PC-9 (cell line): ENCODE results near the gene DHX38. TPM values are rescaled to one million over a fixed set of nuclear protein-coding genes. Genes with fewer than 3 reads are reported as not detected.
"Not testable (repeated sequence)": the region's sequence is repeated elsewhere in the genome, so short reads cannot be mapped to it uniquely, and the experiment has no call there.

ENCODE experiments used
- BruUV-seq: library from RNA; stranded (reverse); fragments of 400-500 nt; replicated peaks from 2 replicates; lab custom pipeline; 2021; lab: Mats Ljungman, UMichigan
- CTCF ChIA-PET: fragments of 300-600 bp; sonication (Branson Sonifier 250); formaldehyde crosslinking; loops from one replicate; lab custom pipeline; 2022; ENCODE audit warnings: antibody characterized with exemption; lab: Charles Lee
- POLR2A ChIA-PET: fragments of 300-600 bp; sonication (Branson Sonifier 250); formaldehyde crosslinking; loops from one replicate; lab custom pipeline; 2022; ENCODE audit warnings: antibody characterized with exemption; ENCODE audit not compliant: unreplicated experiment; lab: Charles Lee
- DNase-seq, 2 experiments: peaks; one replicate each; pipeline versions ENCODE4 v3.0.0 to v3.0.0-alpha.2; 2015 to 2022; ENCODE audit warnings: mixed read lengths in 1 of 2
- H2AFZ ChIP-seq: fragments of 200-600 bp; sonication (generic); 2 replicates; pipeline ENCODE4 v1.8.1; 2017; ENCODE audit warnings: antibody characterized with exemption
- H3F3A ChIP-seq: fragments of 200-600 bp; sonication (generic); 2 replicates; pipeline ENCODE4 v1.8.1; 2017; ENCODE audit warnings: antibody characterized with exemption, mild to moderate bottlenecking, low read depth; ENCODE audit not compliant: insufficient read depth
- H3K27ac ChIP-seq: fragments of 200-600 bp; sonication (generic); 2 replicates; pipeline ENCODE4 v1.6.1; 2016; ENCODE audit warnings: mixed run types
- H3K27me3 ChIP-seq: fragments of 200-600 bp; sonication (generic); 2 replicates; pipeline ENCODE4 v1.6.1; 2016; ENCODE audit warnings: low read depth, mixed run types; ENCODE audit not compliant: insufficient read depth
- H3K36me3 ChIP-seq: fragments of 200-600 bp; sonication (generic); 2 replicates; pipeline ENCODE4 v1.6.1; 2016; ENCODE audit warnings: low read depth, mixed run types
- H3K4me1 ChIP-seq: fragments of 200-600 bp; sonication (generic); replicated peaks from 2 replicates; pipeline ENCODE4 v1.6.1; 2016; ENCODE audit warnings: mixed run types; ENCODE audit not compliant: insufficient read depth
- H3K4me2 ChIP-seq: fragments of 200-600 bp; sonication (generic); 2 replicates; pipeline ENCODE4 v1.6.1; 2017; ENCODE audit warnings: mixed run types
- H3K4me3 ChIP-seq: fragments of 200-600 bp; sonication (generic); 2 replicates; pipeline ENCODE4 v1.6.1; 2016; ENCODE audit warnings: mixed run types
- H3K79me2 ChIP-seq: fragments of 200-600 bp; sonication (generic); 2 replicates; pipeline ENCODE4 v1.6.1; 2017; ENCODE audit warnings: low read depth, mixed run types
- H3K9me2 ChIP-seq: fragments of 200-600 bp; sonication (generic); 2 replicates; pipeline ENCODE4 v1.8.1; 2017; ENCODE audit warnings: mild to moderate bottlenecking; ENCODE audit not compliant: insufficient read depth
- H3K9me3 ChIP-seq: fragments of 200-600 bp; sonication (generic); 2 replicates; pipeline ENCODE4 v1.8.1; 2016; ENCODE audit warnings: low read depth; ENCODE audit not compliant: insufficient read depth
- H4K20me1 ChIP-seq: fragments of 200-600 bp; sonication (generic); 2 replicates; pipeline ENCODE4 v1.8.1; 2017; ENCODE audit not compliant: insufficient read depth
- EZH2 ChIP-seq: fragments of 200-600 bp; sonication (generic); IDR thresholded peaks from 2 replicates; pipeline ENCODE4 v1.8.0; 2017; ENCODE audit warnings: antibody characterized with exemption, low read depth
- intact Hi-C: fragments of 100-400 bp; cut with micrococcal nuclease; formaldehyde crosslinking; loops from one replicate; pipeline ENCODE4 v1.10.0; 2022; ENCODE audit not compliant: unreplicated experiment
- total RNA-seq: library from RNA; stranded (reverse); gene quantifications from 2 replicates; pipeline ENCODE4 v1.2.3, GENCODE V29; 2021
- TF ChIP-seq, protein P1 (sequence below): fragments of 200-600 bp; sonication (generic); conservative IDR thresholded peaks from 2 replicates; pipeline ENCODE4 v1.6.1; 2017; ENCODE audit warnings: mixed run types, antibody characterized with exemption, mild to moderate bottlenecking, moderate library complexity

DHX38 gene
- total RNA-seq, 1 experiment from 2014 or later: 58.9 TPM

DNA sequence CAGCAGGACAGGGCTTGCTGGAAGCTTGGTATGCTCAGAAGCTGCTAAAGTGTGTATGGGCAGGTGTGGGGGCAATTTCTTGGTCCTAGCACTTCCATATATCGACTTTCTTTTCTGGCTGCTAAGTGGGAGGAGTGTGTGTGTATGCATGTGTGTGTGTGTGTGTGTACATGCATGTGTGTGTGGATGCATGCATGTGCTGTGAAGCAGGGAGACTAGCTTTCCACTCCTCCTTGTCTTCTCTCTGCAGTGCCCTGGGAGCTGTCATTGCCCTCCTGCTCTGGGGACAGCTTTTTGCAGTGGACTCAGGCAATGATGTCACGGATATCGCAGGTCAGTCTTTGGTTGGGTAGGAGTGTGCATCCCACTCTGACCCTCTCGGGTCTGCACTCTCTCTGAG is 37.7 kb upstream of the DHX38 start:
- Histone ChIP-seq H2AFZ (no peak overlapping the region), H3K36me3 (no peaks in the 10 kb centered on the region), H3K79me2 (no peaks in the 10 kb centered on the region), H3K9me3 (no peaks in the 10 kb centered on the region), H3K9me2 (no peaks in the 10 kb centered on the region), H3K4me2 (no peak overlapping the region), H3K4me3 (no peak overlapping the region), H3K27ac (no peak overlapping the region), H3K4me1 (peaks cover 11% of the 10 kb centered on the region; the same call in 1 of the 2 replicates), H3K27me3 (peaks cover 41% of the 10 kb centered on the region), H3F3A (no peaks in the 10 kb centered on the region), H4K20me1 (no peaks in the 10 kb centered on the region)
- TF ChIP-seq EZH2: no peak
- TF ChIP-seq, protein P1, sequence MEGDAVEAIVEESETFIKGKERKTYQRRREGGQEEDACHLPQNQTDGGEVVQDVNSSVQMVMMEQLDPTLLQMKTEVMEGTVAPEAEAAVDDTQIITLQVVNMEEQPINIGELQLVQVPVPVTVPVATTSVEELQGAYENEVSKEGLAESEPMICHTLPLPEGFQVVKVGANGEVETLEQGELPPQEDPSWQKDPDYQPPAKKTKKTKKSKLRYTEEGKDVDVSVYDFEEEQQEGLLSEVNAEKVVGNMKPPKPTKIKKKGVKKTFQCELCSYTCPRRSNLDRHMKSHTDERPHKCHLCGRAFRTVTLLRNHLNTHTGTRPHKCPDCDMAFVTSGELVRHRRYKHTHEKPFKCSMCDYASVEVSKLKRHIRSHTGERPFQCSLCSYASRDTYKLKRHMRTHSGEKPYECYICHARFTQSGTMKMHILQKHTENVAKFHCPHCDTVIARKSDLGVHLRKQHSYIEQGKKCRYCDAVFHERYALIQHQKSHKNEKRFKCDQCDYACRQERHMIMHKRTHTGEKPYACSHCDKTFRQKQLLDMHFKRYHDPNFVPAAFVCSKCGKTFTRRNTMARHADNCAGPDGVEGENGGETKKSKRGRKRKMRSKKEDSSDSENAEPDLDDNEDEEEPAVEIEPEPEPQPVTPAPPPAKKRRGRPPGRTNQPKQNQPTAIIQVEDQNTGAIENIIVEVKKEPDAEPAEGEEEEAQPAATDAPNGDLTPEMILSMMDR: no peak
- ChIA-PET CTCF (no interaction called here), POLR2A (no interaction called here)
- DNase-seq: no peak
- intact Hi-C loops: no loop called here
- BruUV-seq: no TSS peak

DNA sequence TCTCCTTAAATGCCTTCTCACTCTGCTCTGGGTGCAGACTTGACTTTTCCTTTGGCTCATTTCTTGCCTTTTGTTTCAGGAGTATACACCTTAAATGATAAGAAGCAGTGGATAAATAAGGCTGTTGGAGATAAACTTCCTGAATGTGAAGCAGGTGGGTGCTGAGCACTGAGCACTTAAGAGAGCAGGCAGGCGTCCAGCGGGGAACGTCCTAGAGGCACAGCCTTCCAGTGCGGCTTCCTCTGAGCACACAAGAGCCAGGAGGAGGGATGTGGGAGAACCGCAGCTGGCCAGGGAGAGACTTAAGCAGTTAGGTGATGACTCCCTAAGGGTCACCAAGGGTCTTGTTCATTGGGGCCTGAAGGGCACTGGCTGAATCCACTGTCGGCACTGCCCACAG is 36.3 kb upstream of the DHX38 start:
- H3K4me3 ChIP-seq, H3K9me2 ChIP-seq, H3K36me3 ChIP-seq, DNase-seq, intact Hi-C loops, POLR2A ChIA-PET, H2AFZ ChIP-seq, H3K9me3 ChIP-seq, CTCF ChIA-PET, H4K20me1 ChIP-seq, H3F3A ChIP-seq, BruUV-seq, H3K27ac ChIP-seq, H3K79me2 ChIP-seq, H3K4me2 ChIP-seq: not testable (repeated sequence)
- Histone ChIP-seq H3K27me3 (peaks cover 36% of the 10 kb centered on the region), H3K4me1 (peaks cover 11% of the 10 kb centered on the region; the same call in 1 of the 2 replicates)

DNA sequence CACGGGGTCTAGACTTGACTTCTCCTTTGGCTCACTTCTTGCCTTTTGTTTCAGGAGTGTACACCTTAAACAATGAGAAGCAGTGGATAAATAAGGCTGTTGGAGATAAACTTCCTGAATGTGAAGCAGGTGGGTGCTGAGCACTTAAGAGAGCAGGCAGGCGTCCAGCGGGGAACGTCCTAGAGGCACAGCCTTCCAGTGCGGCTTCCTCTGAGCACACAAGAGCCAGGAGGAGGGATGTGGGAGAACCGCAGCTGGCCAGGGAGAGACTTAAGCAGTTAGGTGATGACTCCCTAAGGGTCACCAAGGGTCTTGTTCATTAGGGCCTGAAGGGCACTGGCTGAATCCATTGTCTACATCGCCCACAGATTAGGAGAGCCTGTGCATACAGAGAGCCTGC is 34.6 kb upstream of the DHX38 start:
- H3K36me3 ChIP-seq, DNase-seq, H3F3A ChIP-seq, POLR2A ChIA-PET, H3K27ac ChIP-seq, H3K4me3 ChIP-seq, H3K9me3 ChIP-seq, H3K4me2 ChIP-seq, H3K9me2 ChIP-seq, CTCF ChIA-PET, H3K4me1 ChIP-seq, H3K79me2 ChIP-seq, H4K20me1 ChIP-seq, intact Hi-C loops, BruUV-seq, H2AFZ ChIP-seq: not testable (repeated sequence)
- peaks cover 42% of the 10 kb centered on the region for H3K27me3 ChIP-seq

DNA sequence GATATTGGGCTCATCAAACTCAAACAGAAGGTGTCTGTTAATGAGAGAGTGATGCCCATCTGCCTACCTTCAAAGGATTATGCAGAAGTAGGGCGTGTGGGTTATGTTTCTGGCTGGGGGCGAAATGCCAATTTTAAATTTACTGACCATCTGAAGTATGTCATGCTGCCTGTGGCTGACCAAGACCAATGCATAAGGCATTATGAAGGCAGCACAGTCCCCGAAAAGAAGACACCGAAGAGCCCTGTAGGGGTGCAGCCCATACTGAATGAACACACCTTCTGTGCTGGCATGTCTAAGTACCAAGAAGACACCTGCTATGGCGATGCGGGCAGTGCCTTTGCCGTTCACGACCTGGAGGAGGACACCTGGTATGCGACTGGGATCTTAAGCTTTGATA is 33.2 kb upstream of the DHX38 start:
- no peaks in the 10 kb centered on the region for H3K9me3 ChIP-seq
- POLR2A ChIA-PET: no interaction called here
- no peak overlapping the region for H2AFZ ChIP-seq
- no peak overlapping the region for H3K4me2 ChIP-seq
- TF ChIP-seq EZH2: no peak
- TF ChIP-seq, protein P1: no peak
- intact Hi-C loops: no loop called here
- H3K4me1 ChIP-seq: no peaks in the 10 kb centered on the region
- no peaks in the 10 kb centered on the region for H3K79me2 ChIP-seq
- no peaks in the 10 kb centered on the region for H3K36me3 ChIP-seq
- DNase-seq: no peak
- CTCF ChIA-PET: no interaction called here
- H3K4me3 ChIP-seq: no peak overlapping the region
- no peak overlapping the region for H3K27ac ChIP-seq
- BruUV-seq: no TSS peak
- H3F3A ChIP-seq: no peaks in the 10 kb centered on the region
- H3K27me3 ChIP-seq: peaks cover 45% of the 10 kb centered on the region
- no peaks in the 10 kb centered on the region for H3K9me2 ChIP-seq
- no peaks in the 10 kb centered on the region for H4K20me1 ChIP-seq
